Subcutaneous abdominal adipose tissue (tissue), 5 donors: ENCODE measurements around the gene HECW1.

ENCODE experiments used
- H3K27ac ChIP-seq: one replicate; pipeline ENCODE4 v1.7.0; 2013; ENCODE audit warnings: low read depth, mild to moderate bottlenecking, inconsistent platforms, low read length, moderate library complexity
- H3K27me3 ChIP-seq, 5 donors: one replicate each; pipeline ENCODE4 v1.7.0; 2013; ENCODE audit warnings: low read length in 5 of 5, inconsistent platforms in 1 of 5; ENCODE audit not compliant: control insufficient read depth in 5 of 5, insufficient read depth in 4 of 5
- H3K36me3 ChIP-seq, 5 donors: one replicate each; pipeline ENCODE4 v1.7.0; 2013; ENCODE audit warnings: low read length in 5 of 5; ENCODE audit not compliant: control insufficient read depth in 5 of 5, insufficient read depth in 5 of 5
- H3K4me1 ChIP-seq, 5 donors: one replicate each; pipeline ENCODE4 v1.7.0; 2013; ENCODE audit warnings: low read length in 5 of 5, mild to moderate bottlenecking in 3 of 5, moderate library complexity in 1 of 5; ENCODE audit not compliant: control insufficient read depth in 5 of 5, insufficient read depth in 5 of 5
- H3K4me3 ChIP-seq, 5 donors: one replicate each; pipeline ENCODE4 v1.7.0; 2013; ENCODE audit warnings: low read length in 5 of 5, low read depth in 1 of 5
- H3K9ac ChIP-seq, 5 donors: one replicate each; pipeline ENCODE4 v1.7.0; 2013; ENCODE audit warnings: low read length in 5 of 5, mild to moderate bottlenecking in 4 of 5, moderate library complexity in 3 of 5
- H3K9me3 ChIP-seq, 5 donors: one replicate each; pipeline ENCODE4 v1.7.0; 2013; ENCODE audit warnings: low read length in 5 of 5; ENCODE audit not compliant: control insufficient read depth in 5 of 5
- donor health status: healthy.
- donor health status: healthy.
- donor health status: healthy.
- donor health status: healthy.
- donor health status: healthy.

Gene HECW1

GRCh38 chr7:43537765-43538403, 425.4 kb downstream of the HECW1 start:
- H3K36me3 ChIP-seq: no peaks in the 10 kb centered on the region
- peaks cover 0 to 30% (median 16%) of the 10 kb centered on the region in 5 donors for H3K4me1 ChIP-seq
- H3K9ac ChIP-seq: no peak overlapping the region
- H3K27me3 ChIP-seq: peaks cover 0 to 2% (median 0%) of the 10 kb centered on the region in 5 donors
- no peak overlapping the region for H3K4me3 ChIP-seq
- no peaks in the 10 kb centered on the region for H3K9me3 ChIP-seq
- H3K27ac ChIP-seq: no peak overlapping the region

- H3K4me1 ChIP-seq: peaks cover 0 to 30% (median 16%) of the 10 kb centered on the region in 5 donors
- no peaks in the 10 kb centered on the region for H3K36me3 ChIP-seq
- H3K27ac ChIP-seq: no peak overlapping the region
- no peak overlapping the region for H3K4me3 ChIP-seq
- H3K9me3 ChIP-seq: no peaks in the 10 kb centered on the region
- H3K27me3 ChIP-seq: no peaks in the 10 kb centered on the region
- H3K9ac ChIP-seq: no peak overlapping the region
These were observed 425.9 kb downstream of the HECW1 start for GRCh38 chr7:43538404-43538771.

- Histone ChIP-seq H3K9ac (no peak overlapping the region), H3K27me3 (no peaks in the 10 kb centered on the region), H3K4me1 (peaks cover 0 to 11% (median 8%) of the 10 kb centered on the region in 5 donors), H3K9me3 (no peaks in the 10 kb centered on the region), H3K4me3 (no peak overlapping the region), H3K27ac (no peak overlapping the region), H3K36me3 (no peaks in the 10 kb centered on the region)
These were observed 428.0 kb downstream of the HECW1 start for GRCh38 chr7:43540471-43540870.

- no peaks in the 10 kb centered on the region for H3K4me1 ChIP-seq
- H3K4me3 ChIP-seq: no peak overlapping the region
- H3K9ac ChIP-seq: no peak overlapping the region
- no peak overlapping the region for H3K27ac ChIP-seq
- H3K9me3 ChIP-seq: peaks cover 0 to 7% (median 4%) of the 10 kb centered on the region in 5 donors
- no peaks in the 10 kb centered on the region for H3K27me3 ChIP-seq
- no peaks in the 10 kb centered on the region for H3K36me3 ChIP-seq
These were observed 430.3 kb downstream of the HECW1 start for GRCh38 chr7:43542716-43543115.

GRCh38 chr7:43546231-43546630, 433.8 kb downstream of the HECW1 start:
- peaks cover 0 to 6% (median 5%) of the 10 kb centered on the region in 5 donors for H3K4me1 ChIP-seq
- no peak overlapping the region for H3K27ac ChIP-seq
- H3K36me3 ChIP-seq: no peaks in the 10 kb centered on the region
- H3K4me3 ChIP-seq: no peak overlapping the region
- H3K9ac ChIP-seq: no peak overlapping the region
- no peaks in the 10 kb centered on the region for H3K27me3 ChIP-seq
- H3K9me3 ChIP-seq: peaks cover 0 to 7% (median 4%) of the 10 kb centered on the region in 5 donors

- Histone ChIP-seq H3K27ac (no peak overlapping the region), H3K4me1 (peaks cover 0 to 6% (median 5%) of the 10 kb centered on the region in 5 donors), H3K27me3 (peaks cover 0 to 3% (median 0%) of the 10 kb centered on the region in 5 donors), H3K9ac (no peak overlapping the region), H3K4me3 (no peak overlapping the region), H3K36me3 (no peaks in the 10 kb centered on the region), H3K9me3 (peaks cover 0 to 7% (median 4%) of the 10 kb centered on the region in 5 donors)
These were observed 438.0 kb downstream of the HECW1 start for GRCh38 chr7:43550427-43550826.

GRCh38 chr7:43552122-43552521, 439.7 kb downstream of the HECW1 start:
- no peak overlapping the region for H3K27ac ChIP-seq
- H3K27me3 ChIP-seq: peaks cover 0 to 3% (median 0%) of the 10 kb centered on the region in 5 donors
- H3K4me3 ChIP-seq: no peak overlapping the region
- H3K4me1 ChIP-seq: peaks cover 0 to 6% (median 5%) of the 10 kb centered on the region in 5 donors
- H3K9ac ChIP-seq: no peak overlapping the region
- no peaks in the 10 kb centered on the region for H3K36me3 ChIP-seq
- no peaks in the 10 kb centered on the region for H3K9me3 ChIP-seq

- no peak overlapping the region for H3K27ac ChIP-seq
- H3K36me3 ChIP-seq: no peaks in the 10 kb centered on the region
These were observed 441.6 kb downstream of the HECW1 start for GRCh38 chr7:43553999-43554398.

GRCh38 chr7:43554423-43554822, 442.0 kb downstream of the HECW1 start:
- Histone ChIP-seq H3K36me3 (no peaks in the 10 kb centered on the region), H3K9me3 (no peaks in the 10 kb centered on the region), H3K27ac (no peak overlapping the region), H3K4me1 (peaks cover 0 to 6% (median 5%) of the 10 kb centered on the region in 5 donors), H3K4me3 (no peak overlapping the region), H3K9ac (no peak overlapping the region), H3K27me3 (peaks cover 0 to 3% (median 0%) of the 10 kb centered on the region in 5 donors)

More at GRCh38 chr7:43553999-43554398, 441.6 kb downstream of the HECW1 start:
- Histone ChIP-seq H3K4me1 (peaks cover 0 to 6% (median 5%) of the 10 kb centered on the region in 5 donors), H3K4me3 (no peak overlapping the region), H3K27me3 (peaks cover 0 to 3% (median 0%) of the 10 kb centered on the region in 5 donors), H3K9me3 (no peaks in the 10 kb centered on the region), H3K9ac (no peak overlapping the region)

- peaks cover 0 to 3% (median 0%) of the 10 kb centered on the region in 5 donors for H3K27me3 ChIP-seq
- no peaks in the 10 kb centered on the region for H3K9me3 ChIP-seq
- H3K27ac ChIP-seq: no peak overlapping the region
- no peaks in the 10 kb centered on the region for H3K4me1 ChIP-seq
- no peaks in the 10 kb centered on the region for H3K36me3 ChIP-seq
- no peak overlapping the region for H3K9ac ChIP-seq
- no peak overlapping the region for H3K4me3 ChIP-seq
These were observed 445.5 kb downstream of the HECW1 start for GRCh38 chr7:43557831-43558495.
